LHCN-M2 (cell line): Measurements from ENCODE around the gene MDP1. TPM values are rescaled to one million over a fixed set of nuclear protein-coding genes. Genes with fewer than 3 reads are reported as not detected.
A peak's percentile ranks its signal among the peaks of the same experiment; 100 is the strongest.

Experiments used
- DNase-seq: peaks from one replicate; pipeline ENCODE4 v3.0.0-alpha.2; 2012; ENCODE audit warnings: low read depth
- total RNA-seq: library from RNA; depleted of rRNA; stranded (reverse); fragments of >200 nt; gene quantifications from 2 replicates; pipeline ENCODE4 v1.2.3, GENCODE V29; 2014

MDP1 gene
- total RNA-seq, 1 experiment from 2014 or later: 16.6 TPM

DNA sequence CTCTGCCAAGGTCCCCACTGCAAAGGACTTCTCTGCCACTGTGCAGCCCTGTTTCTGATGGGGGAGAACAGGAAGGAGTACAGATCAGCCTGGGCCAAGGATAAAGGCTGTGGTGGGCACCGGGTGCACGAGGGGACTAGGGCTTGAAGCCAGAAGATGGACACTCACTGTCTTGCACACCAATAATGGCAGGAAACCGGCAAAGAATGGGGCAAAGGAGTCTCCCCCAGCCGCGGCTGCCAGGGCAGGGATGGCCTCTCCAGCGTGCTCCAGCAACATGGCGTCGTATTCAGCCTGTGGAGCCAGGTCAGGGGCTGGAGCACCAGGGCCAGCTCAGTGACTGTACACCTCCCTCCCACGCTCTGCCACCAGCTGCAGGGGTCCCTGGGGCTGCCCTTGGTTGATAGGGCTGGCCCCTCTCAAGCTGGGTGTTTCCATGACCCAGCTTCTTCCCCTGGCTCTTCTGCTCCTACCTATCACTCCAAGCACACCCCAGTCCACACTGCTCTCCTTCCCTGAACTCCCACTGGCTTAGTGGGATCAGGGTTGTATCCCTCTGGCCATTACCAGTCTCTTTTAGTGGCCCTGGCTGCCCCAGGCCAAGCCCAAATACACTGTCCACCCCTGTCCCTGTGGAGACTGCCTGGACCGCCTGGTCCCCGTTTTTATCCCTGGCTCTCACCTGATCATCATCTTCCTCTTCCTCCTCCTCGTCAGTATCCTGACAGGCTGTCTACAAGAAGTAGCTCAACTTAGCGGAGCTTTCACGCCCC lies 33.6 kb downstream of the MDP1 start:
- DNase-seq: no peak

DNA sequence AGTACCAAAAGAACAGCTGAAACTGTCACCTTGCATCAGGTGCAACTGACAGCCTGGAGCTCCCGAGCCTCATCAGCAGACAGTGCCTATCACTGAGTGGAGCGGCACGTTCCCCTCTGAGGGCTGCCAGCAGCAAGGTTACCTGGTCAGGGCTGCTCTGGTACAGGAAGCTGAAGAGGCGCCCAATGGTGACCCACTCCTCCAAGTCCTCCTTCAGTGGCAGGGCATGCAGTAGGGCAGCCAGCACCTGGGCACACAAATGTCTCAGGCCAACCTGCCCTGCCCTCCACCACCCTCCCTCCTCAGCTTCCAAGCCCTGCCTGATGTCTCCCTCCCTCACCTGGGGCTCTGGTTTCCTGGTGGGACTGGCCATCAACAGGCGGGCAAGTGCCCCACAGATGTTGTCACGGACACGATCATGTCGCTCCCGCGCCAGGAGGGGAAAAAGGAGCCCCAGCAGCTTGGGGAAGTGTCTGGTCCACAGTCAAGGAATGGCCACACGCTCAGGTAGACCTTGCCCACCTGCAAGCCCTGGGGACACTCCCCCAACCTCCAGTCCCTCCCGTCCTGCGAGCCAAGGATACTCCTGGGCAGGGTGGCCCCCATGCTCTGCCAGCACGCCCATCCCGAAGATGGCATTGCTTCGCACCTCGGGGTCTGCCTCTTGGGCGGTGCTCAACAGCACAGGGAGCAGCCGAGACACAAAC lies 34.3 kb downstream of the MDP1 start:
- no peak for DNase-seq

DNA sequence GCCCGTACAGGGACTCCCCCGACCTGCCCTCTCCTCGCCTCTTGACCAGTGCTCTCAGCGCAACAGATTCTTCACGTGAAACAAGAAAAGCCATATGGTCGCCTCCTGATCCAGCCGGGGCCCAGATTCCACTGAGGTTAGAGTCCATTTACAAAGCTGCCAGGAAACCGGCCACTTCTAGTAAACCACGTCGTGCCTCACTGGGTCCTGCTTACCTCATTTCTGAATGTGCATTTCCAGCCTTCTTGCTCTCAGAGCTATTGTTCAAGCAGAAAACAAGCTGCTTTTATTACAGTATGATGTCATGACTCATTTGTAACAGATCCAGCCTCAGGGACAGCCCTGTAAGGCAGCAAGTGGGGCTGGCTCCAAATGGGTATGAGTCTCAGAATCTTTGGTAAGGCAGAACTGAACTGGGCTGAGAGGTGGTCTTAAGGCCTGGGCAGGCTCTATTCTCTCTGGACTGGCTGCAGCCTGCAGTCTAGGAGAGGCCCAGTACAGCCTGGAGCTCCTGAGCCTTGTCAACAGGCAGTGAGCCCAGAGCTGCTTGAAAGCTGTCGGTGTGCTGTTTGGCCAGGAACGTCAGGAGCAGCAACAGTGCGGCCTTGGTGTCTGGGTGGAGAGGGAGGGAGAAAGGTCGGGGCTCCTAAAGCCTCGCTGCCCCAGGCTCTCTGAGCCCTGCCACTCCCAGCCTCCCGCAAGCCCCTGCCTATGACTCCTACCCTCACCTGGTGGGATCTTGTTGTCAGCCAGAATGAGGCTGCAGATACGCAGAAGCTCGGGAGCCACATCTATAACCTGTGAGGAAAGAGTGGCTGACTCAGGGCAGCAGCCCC lies 35.7 kb downstream of the MDP1 start:
- DNase-seq: peak; percentile 69

DNA sequence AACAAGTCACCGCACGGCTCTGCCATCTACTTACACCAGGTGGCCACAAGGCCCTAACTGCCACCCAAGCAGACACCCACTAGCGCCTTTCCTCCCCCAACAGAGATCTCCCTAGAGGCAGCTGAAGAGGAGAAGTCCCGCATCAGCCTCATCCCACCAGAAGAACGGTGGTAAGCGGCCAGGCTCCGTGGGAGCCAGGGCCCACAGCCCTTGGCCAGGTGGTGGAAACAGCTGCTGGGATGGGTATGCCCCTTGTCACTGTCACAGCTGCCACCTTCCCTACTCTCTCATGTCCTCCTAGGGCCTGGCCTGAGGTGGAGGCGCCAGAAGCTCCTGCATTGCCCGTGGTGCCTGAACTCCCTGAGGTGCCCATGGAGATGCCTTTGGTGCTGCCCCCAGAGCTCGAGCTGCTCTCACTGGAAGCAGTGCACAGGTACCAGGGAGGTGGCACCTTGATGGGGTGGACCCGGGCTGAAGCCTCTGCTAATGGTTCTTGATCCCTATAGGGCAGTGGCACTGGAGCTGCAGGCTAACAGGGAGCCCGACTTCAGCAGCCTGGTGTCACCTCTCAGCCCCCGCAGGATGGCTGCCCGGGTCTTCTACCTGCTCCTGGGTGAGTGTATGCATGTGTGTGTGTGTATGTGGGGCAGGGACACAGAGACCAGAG lies 36.4 kb downstream of the MDP1 start:
- DNase-seq: no peak

DNA sequence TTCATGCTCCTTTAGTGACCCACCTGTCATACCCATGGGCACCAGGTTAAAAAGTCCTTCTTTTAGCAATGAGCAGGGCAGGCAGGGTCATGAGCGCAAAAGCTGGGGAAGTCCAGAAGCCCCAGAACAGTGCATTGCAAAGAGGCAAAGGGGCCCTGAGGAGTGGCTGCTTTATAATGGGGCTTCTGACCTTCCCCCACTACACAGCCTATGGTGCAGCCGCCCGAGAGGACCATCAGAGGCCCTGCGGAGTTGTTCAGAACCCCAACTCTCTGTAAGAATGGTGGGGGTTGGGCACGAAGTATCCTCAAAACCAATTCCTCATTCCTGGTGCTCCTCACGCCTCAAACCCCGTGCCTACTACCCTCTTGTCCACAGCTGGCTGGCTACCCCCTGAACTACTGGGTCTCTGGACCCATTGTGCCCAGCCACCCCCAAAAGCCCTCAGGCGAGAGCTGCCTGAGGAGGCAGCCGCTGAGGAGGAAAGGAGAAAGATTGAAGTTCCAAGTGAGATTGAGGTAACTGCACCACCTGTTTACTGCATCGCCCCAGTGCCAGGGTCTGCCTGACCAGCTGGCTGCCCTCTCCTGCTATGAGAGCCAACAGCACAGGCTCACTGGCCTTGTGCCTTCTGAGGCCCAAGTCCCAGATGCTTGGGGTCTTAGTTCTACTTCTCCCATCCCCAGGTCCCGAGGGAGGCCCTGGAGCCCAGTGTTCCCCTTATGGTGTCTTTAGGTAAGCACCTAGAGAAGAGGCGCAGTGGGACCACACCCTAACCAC lies 37.3 kb downstream of the MDP1 start:
- DNase-seq: no peak

DNA sequence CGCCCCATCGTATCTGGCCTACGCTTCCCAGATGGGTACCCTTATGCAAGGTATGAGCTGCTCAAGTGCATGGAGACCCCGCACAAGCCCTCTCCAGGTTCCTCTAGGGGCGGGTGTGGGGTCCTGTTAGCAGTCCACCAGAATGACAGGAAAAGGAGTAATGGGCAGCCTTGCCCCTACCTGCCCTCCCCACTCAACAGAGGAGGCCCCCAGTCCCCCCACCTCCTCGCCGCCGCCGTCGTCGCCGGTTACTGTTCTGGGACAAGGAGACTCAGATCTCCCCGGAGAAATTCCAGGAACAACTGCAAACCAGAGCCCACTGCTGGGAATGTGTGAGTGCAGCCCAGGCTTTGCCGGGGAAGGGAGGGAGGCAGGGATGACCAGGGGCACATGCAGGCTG lies 38.0 kb downstream of the MDP1 start:
- DNase-seq: no peak

DNA sequence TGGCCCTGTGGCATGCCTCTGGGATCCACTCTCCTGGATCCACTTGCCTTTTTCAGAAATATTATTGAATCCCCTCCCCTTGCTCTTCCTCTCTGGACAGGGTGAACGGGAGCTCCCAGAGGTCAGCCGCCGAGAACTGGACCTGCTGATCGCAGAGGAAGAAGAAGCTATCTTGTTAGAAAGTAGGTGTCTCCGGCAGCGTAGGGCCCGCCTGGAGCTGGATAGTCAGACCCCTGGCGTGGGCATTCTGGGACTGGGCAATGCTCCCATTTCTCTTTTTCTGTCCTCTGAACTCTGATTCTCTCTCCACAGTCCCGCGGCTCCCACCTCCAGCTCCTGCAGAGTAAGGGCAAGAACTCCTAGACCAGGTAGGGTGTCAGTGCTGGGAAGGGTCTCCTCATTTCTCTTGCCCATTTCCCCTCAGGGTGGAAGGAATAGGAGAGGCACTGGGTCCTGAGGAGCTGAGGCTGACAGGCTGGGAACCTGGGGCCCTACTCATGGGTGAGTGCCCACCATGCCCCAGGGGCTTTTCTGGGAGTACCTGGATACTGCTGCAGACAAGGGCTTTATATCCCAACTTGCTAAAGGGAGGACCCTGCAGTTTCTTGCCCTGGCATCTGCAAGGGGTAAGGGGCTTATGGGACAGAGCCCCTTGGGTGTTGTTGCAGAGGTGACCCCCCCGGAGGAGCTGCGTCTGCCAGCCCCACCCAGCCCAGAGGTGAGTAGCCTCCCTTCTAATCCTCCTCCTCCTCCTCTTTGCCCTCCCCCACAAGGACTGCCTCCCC lies 38.6 kb downstream of the MDP1 start:
- DNase-seq: no peak

DNA sequence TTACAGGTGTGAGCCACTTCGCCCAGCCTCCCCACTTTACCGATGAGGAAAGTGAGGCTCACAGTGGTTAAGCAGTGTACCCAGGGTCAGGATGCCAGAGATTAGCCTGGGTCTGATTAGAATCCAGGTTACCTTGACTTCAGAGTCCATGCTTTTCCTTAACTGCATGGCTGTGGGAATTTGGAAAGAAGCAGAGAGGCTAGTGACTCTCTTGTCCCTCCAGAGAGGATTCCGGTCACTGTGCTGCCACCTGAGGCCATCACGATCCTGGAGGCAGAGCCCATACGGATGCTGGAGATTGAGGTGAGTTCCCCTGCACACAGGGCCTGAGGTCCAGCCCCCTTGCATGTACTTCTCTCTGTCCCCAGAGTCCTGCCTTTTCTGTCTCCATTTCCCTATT lies 39.3 kb downstream of the MDP1 start:
- DNase-seq: no peak

DNA sequence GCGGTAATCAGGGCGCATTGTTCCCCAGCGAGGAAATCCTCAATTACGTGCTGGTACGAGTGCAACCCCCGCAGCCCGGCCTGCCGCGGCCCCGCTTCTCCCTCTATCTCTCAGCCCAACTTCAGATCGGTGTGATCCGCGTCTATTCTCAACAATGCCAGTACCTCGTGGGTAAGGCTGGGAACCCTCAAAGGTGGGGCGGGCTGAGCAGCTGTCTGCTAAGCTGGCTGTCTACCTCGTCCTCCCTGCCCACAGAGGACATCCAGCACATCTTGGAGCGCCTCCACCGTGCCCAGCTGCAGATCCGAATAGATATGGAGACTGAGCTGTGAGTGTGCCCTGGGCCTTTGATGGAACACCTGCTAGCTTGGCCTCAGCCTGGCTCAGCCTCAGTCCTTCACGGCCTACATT lies 43.0 kb downstream of the MDP1 start:
- no peak for DNase-seq

DNA sequence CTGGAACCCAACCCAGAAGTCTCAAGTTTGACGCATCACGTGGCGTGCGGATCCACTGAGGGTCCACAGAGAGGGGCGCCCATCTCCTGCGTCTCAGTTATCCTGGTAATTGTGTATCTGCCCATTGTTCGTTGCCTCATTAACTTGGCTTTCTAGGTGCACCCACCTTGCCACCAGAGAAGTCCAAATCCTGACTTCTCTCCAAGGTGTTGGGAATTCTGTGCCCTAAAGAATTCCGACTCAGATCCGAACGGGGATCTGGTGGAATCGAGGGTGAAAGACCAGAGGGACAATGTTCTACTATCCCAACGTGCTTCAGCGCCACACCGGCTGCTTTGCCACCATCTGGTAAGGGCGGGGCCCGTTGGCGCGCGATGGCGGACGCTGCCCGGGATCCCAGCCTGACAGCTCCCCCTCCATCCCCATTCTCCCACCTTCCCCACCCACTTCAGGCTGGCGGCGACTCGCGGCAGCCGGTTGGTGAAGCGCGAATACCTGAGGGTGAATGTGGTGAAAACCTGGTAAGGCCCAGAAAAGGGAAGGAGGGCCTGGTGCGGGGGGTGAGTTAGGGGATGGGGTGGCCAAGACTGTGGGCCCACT lies 43.5 kb downstream of the MDP1 start:
- no peak for DNase-seq

DNA sequence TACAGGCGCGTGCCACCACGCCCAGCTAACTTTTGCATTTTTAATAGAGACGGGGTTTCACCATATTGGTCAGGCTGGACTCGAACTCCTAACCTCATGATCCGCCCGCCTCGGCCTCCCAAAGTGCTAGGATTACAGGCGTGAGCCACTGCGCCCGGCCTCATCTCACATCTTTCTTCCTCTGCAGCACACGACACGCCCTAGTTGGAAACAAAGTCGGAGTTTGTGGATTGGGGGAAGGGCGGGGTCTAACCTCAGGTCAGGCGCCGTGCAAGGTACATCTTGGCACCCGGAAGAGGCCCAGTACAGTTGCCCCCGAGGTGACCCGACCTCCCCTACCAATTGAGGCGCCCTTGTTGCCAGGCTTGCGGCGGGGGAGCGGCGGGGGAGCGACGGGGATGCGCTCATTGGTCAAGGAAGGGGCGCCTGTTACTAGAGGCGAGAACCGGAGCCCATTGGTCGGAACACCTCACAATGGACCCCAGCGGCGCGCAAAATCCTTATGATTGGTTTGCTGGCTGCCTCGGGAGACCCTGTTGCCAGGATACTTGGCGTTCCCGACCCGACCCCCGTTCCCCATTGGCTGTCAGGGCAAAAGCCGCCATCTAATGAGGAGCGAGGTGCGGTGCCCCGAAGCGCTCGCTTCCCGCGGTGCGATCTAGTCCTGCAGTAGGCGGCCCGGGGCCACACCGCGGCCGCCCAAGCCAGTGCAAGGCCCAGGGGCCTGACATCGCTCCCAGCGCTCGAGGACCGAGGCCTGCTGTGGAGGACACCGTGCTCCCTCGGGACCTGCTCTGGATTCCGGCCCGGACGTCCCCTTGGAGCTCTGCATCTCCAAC lies 44.2 kb downstream of the MDP1 start, which contains the start of gene REC8:
Gene REC8 (plus strand): TSS at position 659 of the 839 bp plus-strand sequence. CDS start 473 bp downstream, outside the sequence.
- no peak for DNase-seq

DNA sequence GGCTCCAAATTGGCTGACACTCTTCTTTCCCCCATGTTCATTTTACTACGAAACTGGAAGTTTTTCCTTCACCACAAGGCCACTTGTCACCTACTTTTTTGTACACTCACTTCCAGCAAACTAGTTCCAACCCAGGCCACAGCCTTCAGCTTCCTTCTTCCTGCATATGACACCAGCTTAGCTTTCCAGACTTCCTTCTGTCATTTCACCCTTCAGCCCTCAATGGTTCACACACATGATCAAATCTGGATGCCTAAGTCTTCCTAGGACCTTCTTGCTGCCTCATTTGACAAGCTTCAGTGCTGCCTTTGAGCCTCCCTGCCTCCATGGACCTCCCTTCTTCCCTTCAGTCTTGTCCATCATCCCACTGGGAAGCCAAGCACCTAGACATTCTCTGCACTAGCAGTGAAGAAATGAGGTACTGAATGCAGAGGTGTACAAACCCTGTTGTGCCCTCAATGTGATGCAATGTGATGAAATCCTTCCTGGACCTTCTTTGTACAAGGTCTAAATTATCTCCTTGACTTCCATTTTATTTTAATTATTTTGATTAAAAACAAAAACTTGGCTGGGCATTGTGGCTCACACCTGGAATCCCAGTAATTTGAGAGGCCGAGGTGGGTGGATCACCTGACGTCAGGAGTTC lies 48.3 kb downstream of the MDP1 start:
- no peak for DNase-seq

DNA sequence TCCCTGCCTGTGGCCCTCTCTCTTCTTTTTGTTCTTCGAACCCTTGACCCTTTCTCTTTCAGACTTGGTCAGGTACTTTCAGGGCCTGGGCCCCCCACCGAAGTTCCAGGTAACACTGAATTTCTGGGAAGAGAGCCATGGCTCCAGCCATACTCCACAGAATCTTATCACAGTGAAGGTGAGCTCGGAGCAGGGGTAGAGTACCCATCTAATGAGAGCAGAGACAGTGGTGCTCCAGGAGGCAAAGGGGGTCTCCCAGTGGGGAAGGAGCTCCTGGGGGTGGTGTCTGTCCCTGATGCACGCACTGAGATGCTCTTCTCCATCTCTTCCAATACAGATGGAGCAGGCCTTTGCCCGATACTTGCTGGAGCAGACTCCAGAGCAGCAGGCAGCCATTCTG lies 50.1 kb downstream of the MDP1 start:
- no peak for DNase-seq

DNA sequence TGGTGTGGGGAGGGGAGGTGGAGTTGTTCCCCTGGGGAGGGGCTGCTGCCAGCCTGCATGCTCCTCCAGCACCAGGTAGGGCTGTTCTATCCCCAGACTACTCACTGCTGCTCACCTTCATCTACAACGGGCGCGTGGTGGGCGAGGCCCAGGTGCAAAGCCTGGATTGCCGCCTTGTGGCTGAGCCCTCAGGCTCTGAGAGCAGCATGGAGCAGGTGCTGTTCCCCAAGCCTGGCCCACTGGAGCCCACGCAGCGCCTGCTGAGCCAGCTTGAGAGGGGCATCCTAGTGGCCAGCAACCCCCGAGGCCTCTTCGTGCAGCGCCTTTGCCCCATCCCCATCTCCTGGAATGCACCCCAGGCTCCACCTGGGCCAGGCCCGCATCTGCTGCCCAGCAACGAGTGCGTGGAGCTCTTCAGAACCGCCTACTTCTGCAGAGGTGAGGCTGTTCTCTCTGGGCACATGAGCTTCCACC lies 51.3 kb downstream of the MDP1 start:
- no peak for DNase-seq
